Endometrial microvascular endothelial cells (primary cell): ENCODE data around the gene IL1RAPL1. TPM values are rescaled to one million over a fixed set of nuclear protein-coding genes. Genes with fewer than 3 reads are reported as not detected.

Experiments
- in situ Hi-C: cut with HindIII; loops from 2 replicates; pipeline ENCODE4 v1.10.0; 2017; ENCODE audit warnings: low sequenced_read_pairs, low pct_unique_long_range_greater_than_20kb; ENCODE audit errors: inconsistent ontology term
- total RNA-seq: library from RNA; depleted of rRNA; stranded (reverse); fragments of >200 nt; gene quantifications from one replicate; pipeline ENCODE4 v1.2.3, GENCODE V29; 2015; ENCODE audit errors: inconsistent ontology term

Gene IL1RAPL1
- total RNA-seq, 1 donor from 2014 or later, result 0.28 TPM

DNA sequence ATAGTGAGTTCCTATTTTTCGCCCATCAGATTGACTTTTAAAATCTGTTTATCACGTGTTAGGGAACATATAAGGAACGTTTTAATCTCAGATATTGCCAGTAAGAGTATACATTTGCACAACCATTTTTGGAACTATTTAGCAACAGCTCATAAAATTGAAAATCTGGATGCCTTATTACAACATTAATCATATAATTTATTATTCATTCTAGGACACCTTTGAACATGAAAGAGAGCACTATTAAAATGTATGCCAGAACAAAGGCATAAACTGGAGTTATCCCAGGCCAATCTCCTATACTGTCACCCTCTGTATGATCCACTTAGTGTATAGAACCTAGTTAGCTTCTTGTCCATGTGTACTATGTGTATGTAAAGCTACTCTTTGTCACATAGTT is 1049.1 kb downstream of the IL1RAPL1 start:
- in situ Hi-C loops, result no loop called here

DNA sequence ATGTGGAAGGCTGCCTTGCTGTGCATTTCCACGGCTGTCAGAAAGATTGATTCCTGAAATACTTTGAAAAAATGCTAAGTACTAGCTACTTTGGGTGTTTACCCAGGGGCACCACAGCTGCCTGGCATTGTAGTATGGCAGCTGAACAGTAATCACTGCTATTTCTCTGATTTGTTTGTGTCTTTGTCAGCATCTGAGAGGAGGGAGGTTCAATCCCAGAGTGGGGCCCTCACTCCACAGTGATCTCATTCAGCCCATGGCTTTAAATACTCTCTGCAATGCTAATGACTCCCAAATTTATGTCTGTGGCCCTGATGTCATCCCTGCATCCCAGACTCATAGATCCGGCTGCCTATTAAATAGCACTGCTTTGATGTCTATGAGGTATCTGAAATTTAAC is 1052.9 kb downstream of the IL1RAPL1 start:
- in situ Hi-C loops, result no loop called here

DNA sequence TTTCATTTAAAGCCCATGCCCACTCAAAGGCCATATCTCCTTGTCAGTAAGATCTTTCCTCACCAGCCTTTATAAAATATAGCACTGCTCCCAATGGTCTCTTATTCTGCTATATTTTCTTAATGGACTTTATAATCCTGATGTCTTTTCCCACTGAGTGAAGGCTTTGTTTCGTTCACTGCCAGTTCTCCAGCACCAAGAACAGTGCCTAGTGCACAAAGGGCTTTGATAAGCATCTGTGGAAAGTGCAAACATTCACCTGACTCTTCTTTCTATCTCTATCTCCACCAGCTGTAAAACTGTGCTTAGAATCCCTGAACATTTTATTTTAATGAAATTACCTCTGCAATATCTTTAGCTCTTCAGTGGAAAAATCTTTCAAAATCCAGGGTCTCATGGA is 1054.2 kb downstream of the IL1RAPL1 start:
- in situ Hi-C loops, result no loop called here

DNA sequence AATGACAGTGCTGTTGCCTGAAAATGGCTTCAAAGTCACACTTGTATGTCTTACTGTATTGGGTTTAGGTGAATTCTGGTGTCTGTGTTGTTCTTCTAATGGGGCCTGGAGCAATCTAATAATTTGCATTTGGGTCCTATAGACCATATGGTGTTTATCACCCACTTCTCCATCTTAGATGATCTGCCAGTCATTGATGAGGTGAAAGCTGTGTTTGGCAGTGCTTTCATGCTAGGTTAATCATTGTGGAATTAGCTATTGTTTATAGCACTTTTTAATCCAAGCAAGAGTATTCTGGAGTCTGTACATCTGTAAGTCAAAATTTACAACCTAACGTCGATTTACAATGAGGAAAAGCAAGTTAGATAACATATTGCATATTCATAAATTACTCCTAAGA is 1055.9 kb downstream of the IL1RAPL1 start:
- in situ Hi-C loops, result no loop called here

DNA sequence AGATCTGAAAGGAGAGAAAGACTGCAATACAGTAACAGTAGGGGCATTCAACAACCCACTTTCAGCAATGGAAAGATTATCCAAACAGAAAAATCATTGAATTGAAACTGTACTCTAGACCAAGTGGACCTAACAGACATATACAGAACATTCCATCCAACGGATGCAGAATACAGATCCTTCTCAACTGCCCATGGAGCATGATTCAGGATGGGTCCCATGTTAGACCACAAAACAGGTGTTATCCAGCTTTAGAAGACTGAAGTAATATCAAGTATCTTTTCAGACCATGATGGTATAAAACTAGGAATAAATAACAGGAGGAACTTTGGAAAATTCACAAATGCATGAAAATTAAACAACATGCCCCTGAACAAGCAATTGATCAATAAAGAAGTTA is 1060.9 kb downstream of the IL1RAPL1 start:
- in situ Hi-C loops, result no loop called here

DNA sequence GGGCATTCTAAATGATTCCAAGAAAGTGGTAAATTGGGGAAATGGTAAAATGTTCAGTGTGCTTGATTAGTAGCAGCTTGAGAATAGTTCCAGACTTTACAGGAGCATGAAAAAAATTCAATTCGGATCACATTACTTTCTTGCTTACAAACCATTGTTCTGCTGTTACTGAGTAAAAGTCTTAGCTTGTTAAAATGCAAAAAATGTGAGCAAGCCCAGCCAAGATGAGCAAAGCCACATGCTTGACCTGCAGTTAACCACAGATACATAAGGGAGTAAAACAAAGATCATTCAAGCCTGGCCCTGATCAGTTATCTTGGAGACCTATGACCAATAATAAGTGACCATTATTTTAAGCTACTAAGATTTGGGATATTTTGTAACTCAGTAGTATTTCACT is 1065.2 kb downstream of the IL1RAPL1 start:
- in situ Hi-C loops, result no loop called here

DNA sequence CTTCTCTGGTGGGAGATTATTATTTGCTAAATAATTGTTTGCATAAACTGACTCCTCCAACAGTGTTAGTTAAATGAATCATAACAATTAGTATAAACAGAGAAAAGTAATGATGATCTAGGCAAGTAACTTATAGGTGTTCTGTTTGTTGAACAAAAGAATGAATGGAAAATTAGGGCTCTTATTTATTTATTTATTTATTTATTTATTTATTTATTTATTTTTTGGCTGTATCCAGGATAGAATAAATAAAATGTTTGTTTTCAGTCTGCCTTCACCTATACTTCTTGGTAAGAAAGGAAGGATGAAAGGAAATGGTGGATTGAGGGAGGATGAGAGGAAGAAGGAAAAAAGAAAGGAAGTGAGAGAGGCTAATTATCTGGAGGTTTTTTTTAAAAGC is 1066.5 kb downstream of the IL1RAPL1 start:
- in situ Hi-C loops, result no loop called here

DNA sequence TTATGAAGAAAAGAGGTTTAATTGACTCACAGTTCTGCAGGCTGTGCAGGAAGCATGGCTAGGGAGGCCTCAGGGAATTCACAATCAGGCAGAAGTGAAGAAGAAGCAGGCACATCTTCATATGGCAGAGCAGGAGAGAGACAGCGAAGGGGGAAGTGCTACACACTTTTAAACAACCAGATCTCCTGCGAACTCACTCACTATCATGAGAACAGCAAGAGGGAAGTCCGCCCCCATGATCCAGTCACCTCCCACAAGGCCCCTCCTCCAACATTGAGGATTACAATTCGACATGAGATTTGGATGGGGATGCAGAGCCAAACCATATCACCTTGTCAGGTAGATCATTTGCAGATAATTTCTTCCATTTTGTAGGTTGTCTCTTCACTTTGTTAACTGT is 1072.7 kb downstream of the IL1RAPL1 start:
- in situ Hi-C loops, result no loop called here

DNA sequence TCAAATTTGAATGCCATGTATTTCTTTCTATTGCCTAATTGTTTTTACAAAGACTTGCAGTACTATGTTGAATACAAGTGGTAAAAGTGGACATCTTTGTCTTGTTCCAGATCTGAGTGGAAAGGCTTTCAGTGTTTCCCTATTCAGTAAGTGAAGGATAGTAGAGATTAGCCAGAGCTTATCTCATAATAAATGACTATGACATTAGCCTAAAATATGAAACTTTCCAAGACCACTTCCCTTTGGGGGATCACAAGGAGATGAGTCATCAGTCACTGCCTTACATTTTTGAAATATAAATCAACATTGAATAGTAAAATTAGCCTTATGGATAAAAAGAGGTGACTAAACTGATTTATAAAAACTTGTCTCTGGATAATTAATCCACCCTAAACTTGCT is 1074.0 kb downstream of the IL1RAPL1 start:
- in situ Hi-C loops, result no loop called here

DNA sequence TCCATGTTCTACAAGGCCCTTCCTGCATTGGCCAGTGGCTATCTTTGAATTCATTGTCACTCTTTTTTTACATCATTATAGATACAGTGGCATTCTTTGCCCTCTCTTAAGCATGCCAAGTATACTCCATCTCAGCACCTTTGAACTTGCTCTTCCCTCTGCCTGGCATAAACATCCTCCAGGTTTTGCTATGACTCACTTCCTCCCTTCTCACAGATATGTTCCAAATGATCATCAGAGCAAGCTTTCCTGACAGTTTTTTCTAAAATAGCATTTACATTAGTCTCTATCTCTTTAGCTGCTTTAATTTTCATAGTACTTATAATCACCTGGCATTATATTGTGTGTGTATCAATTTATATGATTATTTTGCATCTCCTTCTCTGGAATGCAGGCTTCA is 1074.9 kb downstream of the IL1RAPL1 start:
- in situ Hi-C loops, result no loop called here

DNA sequence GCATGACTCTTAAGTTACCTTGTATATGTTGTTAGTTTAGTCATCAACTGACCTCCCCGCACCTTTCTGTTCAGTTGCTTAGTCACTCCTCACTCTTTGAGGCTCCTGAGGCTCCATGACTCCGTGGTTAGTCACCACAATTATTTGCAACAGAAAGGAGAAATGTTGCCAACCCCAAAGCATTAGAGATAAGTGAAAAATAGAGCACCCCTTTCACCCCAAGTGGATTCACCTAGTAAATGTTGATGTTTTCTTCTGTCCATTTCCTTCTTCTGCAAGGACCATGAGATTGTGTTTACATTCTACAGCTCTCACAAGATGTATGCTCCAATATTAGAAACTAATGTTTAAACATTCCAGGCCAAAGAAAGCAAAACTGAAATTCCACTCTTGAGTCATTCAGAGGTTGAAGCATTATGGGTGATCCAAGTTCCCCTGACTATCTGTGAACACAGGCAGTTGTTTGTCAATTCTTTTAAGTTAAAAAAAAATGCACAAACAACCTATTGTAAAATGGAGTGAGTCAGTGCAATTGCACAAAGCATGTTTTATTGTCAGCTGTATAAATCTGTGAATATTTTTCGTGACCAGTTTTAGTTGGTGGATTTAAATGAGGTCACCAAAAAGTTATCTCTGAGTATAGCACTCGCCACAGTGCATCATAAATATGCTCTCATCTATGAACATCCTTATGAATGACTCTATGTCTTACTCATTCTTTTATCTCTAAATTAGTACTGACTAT is 1075.7 kb downstream of the IL1RAPL1 start:
- in situ Hi-C loops, result no loop called here

DNA sequence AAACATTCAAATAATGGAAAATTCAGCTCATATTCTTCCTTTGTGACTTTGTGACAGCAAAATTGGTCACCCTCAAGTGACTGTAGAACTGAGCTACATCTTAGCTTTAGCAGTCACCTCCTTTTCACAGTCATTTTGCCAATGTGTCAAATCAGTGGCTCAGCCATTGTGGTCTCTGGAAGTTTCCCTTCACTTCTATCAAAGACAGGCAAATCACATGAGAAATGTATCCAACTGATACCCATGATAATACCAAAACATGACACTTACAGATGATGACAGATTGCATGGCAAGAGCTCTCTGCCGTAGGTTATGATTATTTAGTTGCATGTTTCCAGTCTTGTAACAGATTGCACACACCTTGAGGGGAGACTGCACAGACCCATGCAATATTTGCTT is 1078.3 kb downstream of the IL1RAPL1 start:
- in situ Hi-C loops, result no loop called here

DNA sequence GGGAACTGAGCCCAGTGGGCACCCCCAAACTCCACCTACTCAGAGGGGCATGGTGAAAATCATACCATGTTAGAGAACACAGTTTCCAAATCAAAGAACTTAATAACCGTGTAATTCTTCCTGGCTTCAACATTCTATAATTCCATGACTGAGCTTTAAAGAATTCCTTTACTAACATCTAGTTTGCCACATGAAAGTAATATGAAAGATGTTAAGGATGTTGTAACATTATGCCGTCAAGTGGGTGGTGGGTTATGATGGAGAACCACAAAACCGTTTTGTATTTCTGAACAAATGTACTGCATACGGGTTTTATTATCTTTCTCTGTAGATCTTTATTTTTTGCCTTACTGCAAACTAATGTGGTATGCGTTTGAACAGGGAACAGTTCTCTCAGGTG is 1079.1 kb downstream of the IL1RAPL1 start:
- in situ Hi-C loops, result no loop called here

DNA sequence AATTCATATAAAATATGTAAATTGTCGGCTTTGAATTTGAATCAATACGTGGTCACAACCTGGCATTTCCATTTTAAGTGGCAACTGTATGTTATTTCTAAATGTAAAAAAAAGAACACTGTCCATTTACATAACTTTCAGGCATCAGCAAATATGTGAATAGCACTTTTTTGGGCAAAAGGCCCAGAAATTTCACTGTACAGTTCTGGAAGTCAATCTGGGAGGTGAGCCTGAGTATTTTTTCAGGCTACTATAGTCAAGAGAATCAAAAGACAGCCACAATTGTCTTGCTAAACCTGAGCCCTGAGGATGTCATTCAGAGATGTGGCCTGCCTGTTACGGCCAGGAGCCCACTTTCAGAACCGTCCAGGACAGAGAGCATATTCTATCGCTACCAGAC is 1084.2 kb downstream of the IL1RAPL1 start:
- in situ Hi-C loops, result no loop called here

DNA sequence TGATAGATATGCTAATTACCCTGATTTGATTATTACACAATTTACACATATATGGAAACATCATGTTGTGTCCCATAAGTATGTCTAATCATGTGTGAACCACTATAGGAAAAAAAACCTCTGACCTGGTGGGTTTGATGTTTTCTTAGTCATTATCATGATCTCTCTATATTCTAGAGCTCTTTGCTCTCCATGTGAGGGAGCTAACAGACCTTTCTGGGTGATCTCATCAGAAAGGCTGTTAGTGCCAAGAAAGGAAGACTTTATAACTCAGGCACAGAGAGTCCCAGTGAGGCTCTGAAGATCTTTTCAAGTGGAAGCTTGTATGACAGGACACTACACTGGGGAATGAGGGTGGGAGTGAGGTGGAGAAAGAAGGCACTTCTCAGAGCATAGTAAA is 1100.4 kb downstream of the IL1RAPL1 start:
- in situ Hi-C loops, result no loop called here

DNA sequence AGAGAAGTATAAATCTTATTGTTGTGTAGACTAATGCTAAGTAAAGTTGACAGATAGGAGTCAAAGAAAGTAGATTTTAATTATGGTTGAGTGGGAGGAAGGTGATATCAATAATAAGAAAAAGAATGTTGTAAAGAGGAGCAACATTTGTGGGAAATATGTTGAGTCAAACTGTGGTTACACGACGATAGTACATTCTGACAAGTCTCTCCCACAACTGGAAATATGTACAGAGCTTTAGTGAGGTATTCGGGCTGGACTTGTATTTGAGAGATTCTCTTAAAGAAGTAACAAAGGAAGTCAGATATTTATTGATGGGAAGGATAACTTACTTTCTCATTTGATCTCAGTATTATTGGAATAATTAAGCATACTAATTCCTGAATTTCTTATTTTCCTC is 1102.8 kb downstream of the IL1RAPL1 start:
- in situ Hi-C loops, result no loop called here

DNA sequence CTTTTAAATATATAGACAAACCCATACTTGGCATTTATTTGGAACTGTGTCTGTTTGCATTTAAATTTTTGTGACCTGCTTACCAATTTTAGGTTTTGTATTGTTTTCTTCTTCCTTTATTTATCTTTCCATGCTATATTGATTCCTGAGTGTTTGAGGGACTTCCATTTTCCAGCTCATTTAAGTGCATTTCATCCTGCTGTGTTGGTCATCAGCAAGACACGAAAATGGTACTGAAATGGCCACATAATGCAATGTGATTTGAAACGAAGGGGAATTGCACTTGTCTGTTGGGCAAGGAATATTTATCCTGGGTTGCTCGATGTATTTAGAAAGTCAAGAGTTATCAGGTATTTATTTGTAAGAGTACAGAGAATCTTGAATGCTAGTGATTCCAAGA is 1103.8 kb downstream of the IL1RAPL1 start:
- in situ Hi-C loops, result no loop called here

DNA sequence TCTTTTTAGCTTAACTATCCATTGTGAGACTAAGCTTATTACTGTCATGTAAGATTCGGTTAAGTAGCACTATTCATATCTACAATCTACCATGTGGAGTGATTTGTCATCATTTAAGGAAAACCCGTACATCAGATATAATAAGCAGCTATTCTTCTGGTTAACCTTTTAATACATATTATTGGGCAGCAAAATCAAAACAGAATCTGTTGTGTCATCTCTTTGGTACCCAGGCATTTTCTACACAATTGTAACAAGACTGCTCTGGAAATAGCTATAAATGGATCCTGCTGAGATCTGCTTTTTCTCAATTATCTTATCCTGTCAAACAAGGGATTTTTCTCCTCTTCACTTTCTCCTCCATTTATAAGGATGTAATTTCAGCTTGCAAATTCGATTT is 1106.7 kb downstream of the IL1RAPL1 start:
- in situ Hi-C loops, result no loop called here

DNA sequence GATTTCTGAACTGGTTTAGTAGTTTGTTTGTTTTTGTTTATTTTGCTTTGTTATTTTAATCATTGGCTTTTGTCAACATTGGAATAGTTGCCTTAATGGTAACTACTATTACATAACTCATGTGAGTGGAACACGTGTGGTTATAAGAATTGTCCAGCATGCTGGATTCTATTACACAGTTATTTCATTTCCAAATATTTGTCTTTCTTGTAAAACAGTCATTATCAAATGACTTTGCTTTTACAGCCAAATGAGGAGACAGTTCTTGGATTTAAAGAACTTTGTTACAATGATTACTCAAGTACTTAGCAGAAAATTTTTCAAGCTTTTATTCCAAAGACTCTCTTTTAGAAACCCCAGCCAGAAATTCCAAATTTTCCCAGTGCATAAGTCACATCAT is 1112.0 kb downstream of the IL1RAPL1 start:
- in situ Hi-C loops, result no loop called here

DNA sequence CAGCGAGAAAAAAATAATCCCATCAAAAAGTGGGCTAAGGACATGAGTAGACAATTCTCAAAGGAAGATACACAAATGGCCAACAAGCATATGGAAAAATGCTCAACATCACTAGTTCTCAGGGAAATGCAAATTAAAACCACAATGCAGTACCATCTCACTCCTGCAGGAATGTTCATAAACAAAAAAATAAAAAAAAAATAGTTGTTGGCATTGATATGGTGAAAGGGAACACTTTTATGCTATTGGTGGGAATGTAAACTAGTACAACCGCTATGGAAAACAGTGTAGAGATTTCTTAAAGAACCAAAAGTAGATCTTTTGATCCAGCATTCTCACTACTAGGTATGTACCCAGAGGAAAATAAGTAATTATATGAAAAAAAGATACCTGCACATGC is 1119.8 kb downstream of the IL1RAPL1 start:
- in situ Hi-C loops, result no loop called here

DNA sequence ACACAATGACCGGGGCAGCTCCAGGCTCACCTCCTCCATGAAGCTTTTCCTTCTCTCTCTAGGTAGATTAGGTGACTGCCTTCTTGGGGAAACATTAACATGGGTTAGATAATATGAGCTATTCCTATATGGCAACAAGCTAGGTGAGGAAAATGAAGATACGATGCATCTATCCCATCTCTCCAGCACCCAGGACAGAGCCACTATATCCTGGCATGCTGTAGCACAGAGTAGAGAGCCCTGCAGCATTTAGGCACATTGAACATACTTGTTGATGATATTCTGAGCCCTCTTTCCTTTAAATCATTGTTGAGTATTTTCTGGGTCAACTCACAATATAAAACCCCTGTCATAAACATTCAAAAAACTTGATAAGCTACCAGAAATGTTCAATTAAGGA is 1133.9 kb downstream of the IL1RAPL1 start:
- in situ Hi-C loops, result no loop called here
